Sciatic nerve (tissue), 2 donors: ENCODE data around the gene CYP19A1. TPM values are rescaled to one million over a fixed set of nuclear protein-coding genes. Genes with fewer than 3 reads are reported as not detected.

Experiments
- ATAC-seq: fragments of 200-7000 bp; cut with Tn5 transposase; one replicate; pipeline ENCODE4 v1.9.1; 2020; ENCODE audit warnings: mild to moderate bottlenecking, moderate library complexity
- DNase-seq: peaks from one replicate; pipeline ENCODE4 v3.0.0-alpha.2; 2020; ENCODE audit warnings: low spot score
- intact Hi-C: fragments of 100-400 bp; cut with DNase I; formaldehyde crosslinking; loops from one replicate; pipeline ENCODE4 v1.14.2; 2022
- total RNA-seq: library from RNA; stranded (reverse); fragmentation: NEBNext Ultra II Directional; extraction: Animal tissue kit (Norgen Biotek cat#: 25700); gene quantifications from one replicate; pipeline ENCODE4 v1.2.1, GENCODE V29; 2021
- donor health status: DM: no; HTN: no; CAD: no.
- donor health status: DM: no; HTN: no; CAD: no.

The CYP19A1 gene
- total RNA-seq, 1 donor from 2014 or later = 24.0 TPM

GRCh38 chr15:51333571-51333970 is 4.8 kb downstream of the CYP19A1 start:
- ATAC-seq (no peak), DNase-seq (no peak)
- intact Hi-C loops = no loop called here

GRCh38 chr15:51332206-51333147 is 5.9 kb downstream of the CYP19A1 start:
- ATAC-seq = peak; percentile 53
- no peak for DNase-seq
- intact Hi-C loops = no loop called here

- ATAC-seq = no peak
Observed at GRCh38 chr15:51331141-51331540, 7.3 kb downstream of the CYP19A1 start.

GRCh38 chr15:51328926-51329325 is 9.5 kb downstream of the CYP19A1 start:
- no peak for ATAC-seq
- DNase-seq = no peak
- intact Hi-C loops = no loop called here

More at GRCh38 chr15:51331141-51331540, 7.3 kb downstream of the CYP19A1 start:
- DNase-seq = no peak
- intact Hi-C loops = no loop called here

GRCh38 chr15:51327081-51327480 is 11.3 kb downstream of the CYP19A1 start:
- intact Hi-C loops = no loop called here
- DNase-seq = no peak
- no peak for ATAC-seq

GRCh38 chr15:51325167-51325566 is 13.2 kb downstream of the CYP19A1 start:
- no peak for ATAC-seq
- intact Hi-C loops = no loop called here
- no peak for DNase-seq

GRCh38 chr15:51323749-51324148 is 14.6 kb downstream of the CYP19A1 start:
- DNase-seq = no peak
- no peak for ATAC-seq
- intact Hi-C loops = no loop called here

- intact Hi-C loops = no loop called here
- peak; percentile 75 for DNase-seq
- peak; percentile 80 for ATAC-seq
Observed at GRCh38 chr15:51322621-51323296, 15.6 kb downstream of the CYP19A1 start.

- intact Hi-C loops = no loop called here
- ATAC-seq = no peak
- DNase-seq = no peak
Observed at GRCh38 chr15:51321316-51321715, 17.1 kb downstream of the CYP19A1 start.

- intact Hi-C loops = no loop called here
- ATAC-seq (no peak), DNase-seq (no peak)
Observed at GRCh38 chr15:51320843-51321242, 17.6 kb downstream of the CYP19A1 start.

GRCh38 chr15:51319539-51319938 is 18.9 kb downstream of the CYP19A1 start:
- DNase-seq (no peak), ATAC-seq (no peak)
- intact Hi-C loops = no loop called here

GRCh38 chr15:51318382-51319150 is 19.8 kb downstream of the CYP19A1 start:
- intact Hi-C loops = no loop called here
- ATAC-seq (peak; percentile 13), DNase-seq (no peak)

GRCh38 chr15:51316636-51317035 is 21.8 kb downstream of the CYP19A1 start:
- DNase-seq (no peak), ATAC-seq (no peak)
- intact Hi-C loops = no loop called here

- intact Hi-C loops = no loop called here
- DNase-seq (no peak), ATAC-seq (no peak)
Observed at GRCh38 chr15:51315726-51316125, 22.7 kb downstream of the CYP19A1 start.

- DNase-seq (no peak), ATAC-seq (peak; percentile 40)
- intact Hi-C loops = no loop called here
Observed at GRCh38 chr15:51314391-51315337, 23.7 kb downstream of the CYP19A1 start.

- no peak for ATAC-seq
- no peak for DNase-seq
- intact Hi-C loops = no loop called here
Observed at GRCh38 chr15:51313644-51314280, 24.6 kb downstream of the CYP19A1 start.

GRCh38 chr15:51313074-51313393 is 25.4 kb downstream of the CYP19A1 start:
- ATAC-seq (no peak), DNase-seq (no peak)
- intact Hi-C loops = no loop called here
